G401 (cell line): Measurements from ENCODE around the gene BTBD1. TPM values are rescaled to one million over a fixed set of nuclear protein-coding genes. Genes with fewer than 3 reads are reported as not detected.
"Not testable (repeated sequence)": the region's sequence is repeated elsewhere in the genome, so short reads cannot be mapped to it uniquely, and the experiment has no call there.

Experiments used
- DNase-seq: peaks from one replicate; pipeline ENCODE4 v3.0.0-alpha.2; 2015; ENCODE audit warnings: low spot score
- in situ Hi-C: cut with HindIII; loops from 2 replicates; pipeline ENCODE4 v1.10.0; 2016; ENCODE audit warnings: low sequenced_read_pairs, mixed read lengths
- total RNA-seq: library from RNA; depleted of rRNA; stranded (reverse); fragments of >200 nt; shearing (Covaris generic); gene quantifications from 2 replicates; pipeline ENCODE4 v1.2.3, GENCODE V29; 2014

BTBD1 gene
- total RNA-seq, 1 experiment from 2014 or later: 136 TPM

DNA sequence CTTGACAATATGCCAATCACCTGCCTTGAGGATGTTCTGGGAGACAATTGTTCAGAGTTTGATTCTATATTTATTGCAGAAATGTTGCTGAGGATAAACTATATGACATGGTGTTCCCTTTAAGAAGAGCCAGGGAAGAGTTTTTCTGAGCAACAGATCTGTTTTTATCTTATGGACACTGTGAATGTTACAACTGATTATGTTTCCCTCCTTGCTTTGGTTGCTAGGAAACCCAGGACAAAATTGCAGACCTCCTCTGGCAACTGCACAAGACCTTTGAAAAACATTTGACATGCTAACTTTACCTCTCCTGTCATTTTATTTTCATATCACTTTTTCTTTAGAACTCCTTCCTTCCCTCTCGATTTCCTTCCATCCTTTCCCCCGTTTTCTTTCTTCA, 32.2 kb upstream of the BTBD1 start:
- no peak for DNase-seq
- in situ Hi-C loops: no loop called here

DNA sequence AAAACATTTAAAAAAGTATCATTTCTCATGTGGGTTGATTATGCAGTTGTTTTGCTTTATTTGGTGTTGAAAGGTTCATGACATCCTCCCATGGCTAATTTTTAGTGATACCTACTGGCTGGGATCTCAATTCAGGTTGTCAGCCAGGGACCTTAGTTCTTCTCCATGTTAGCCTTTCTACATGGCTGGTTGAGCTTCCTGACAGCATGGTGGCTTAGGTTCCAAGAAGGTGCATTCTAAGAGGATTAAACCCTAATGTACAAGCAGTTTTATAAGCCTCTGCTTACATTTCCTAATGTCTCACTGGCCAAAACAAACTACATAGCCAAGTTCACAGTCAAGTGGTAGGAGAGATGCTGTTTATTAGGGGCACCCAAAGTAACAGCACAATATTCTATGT, 31.0 kb upstream of the BTBD1 start:
- in situ Hi-C loops: no loop called here

DNA sequence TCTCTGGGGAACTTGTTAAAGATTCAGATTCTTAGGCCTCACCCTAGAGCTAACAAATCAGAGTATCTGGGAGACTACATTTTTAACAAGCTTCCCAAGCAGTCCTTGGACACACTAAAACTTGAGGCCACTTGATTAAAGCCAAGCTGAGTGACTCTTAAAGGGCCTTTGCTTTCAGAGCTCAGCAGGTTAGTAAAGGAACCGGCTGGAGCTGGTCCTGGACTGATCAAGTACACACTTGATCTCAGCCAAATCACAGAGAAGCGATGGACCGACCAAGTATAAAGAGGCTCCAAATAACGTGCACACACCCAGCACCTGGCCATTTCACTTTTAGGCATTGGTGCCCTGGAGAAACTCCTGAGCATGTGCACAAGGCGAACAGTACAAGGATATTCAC, 27.5 kb upstream of the BTBD1 start:
- in situ Hi-C loops: loop anchor here (5.0 kb wide), 1 partner anchor 58 kb away; no protein-coding TSS in a partner anchor

More for the DNA sequence above, 31.0 kb upstream of the BTBD1 start:
- DNase-seq: no peak

DNA sequence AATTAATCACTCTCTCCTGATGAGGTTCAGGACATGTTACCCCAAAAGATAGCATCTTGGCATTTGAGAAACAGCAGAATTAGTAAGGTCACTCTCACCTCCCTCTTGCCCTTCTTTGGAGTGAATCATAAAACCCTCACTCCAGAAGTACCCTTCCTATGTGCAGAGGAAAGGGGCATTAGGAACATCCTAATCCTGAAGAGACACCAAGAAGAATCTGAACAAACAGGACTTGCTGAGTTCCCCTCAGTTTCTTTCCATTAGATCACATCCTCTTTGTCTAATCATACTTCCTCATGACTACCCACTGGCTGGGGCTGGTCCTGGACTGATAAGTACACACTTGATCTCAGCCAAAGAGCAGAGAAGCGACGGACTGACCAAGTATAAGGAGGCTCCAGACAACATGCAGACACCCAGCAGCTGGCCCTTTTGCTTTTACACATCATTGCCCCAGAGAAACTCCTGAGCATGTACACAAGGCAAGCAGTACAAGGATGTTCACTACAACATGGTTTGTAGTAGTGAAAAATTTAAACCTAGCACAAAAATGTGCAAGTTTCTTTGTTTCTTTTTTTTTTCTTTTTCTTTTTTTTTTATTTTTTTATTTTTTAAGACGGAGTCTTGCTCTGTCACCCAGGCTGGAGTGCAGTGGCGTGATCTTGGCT, 25.4 kb upstream of the BTBD1 start:
- in situ Hi-C loops: loop anchor here (5.0 kb wide), 1 partner anchor 60 kb away; no protein-coding TSS in a partner anchor
- DNase-seq: peak; percentile 8

More for the DNA sequence above, 27.5 kb upstream of the BTBD1 start:
- DNase-seq: no peak

DNA sequence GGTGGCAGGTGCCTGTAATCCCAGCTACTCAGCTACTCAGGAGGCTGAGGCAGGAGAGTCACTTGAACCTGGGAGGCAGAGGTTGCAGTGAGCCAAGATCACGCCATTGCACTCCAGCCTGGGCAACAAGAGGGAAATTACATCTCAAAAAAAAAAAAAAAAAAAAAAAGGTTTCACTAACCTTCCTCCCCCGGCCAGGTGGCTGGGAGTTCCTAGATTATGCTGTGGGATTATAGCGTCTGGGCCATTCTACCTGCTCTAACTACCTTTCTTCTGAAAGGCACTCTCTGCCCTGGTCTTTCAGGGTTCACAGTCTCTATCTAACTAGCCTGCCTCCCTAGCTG, 24.9 kb upstream of the BTBD1 start:
- in situ Hi-C loops: loop anchor here (5.0 kb wide), 1 partner anchor 60 kb away; no protein-coding TSS in a partner anchor

DNA sequence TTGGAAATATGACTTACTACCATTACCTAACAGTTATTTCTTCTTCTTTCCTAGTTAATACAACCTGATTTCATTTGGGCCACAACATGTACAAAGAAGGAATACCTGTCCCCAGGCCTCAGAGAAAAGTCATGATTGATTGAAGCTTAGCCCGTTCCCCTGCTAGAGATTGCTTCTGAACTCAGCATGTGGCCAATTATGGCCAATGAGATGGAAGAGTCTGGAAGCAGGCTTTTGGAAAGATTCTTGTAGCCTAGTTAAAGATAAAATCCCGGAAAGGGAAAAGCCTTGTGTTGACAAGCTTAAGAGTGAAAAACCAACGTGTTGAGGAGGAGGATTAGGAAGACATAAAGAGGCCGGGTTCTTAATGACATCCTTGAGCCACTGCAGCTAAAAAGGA, 23.4 kb upstream of the BTBD1 start:
- DNase-seq: no peak
- in situ Hi-C loops: loop anchor here (5.0 kb wide), 1 partner anchor 62 kb away; no protein-coding TSS in a partner anchor

More for the DNA sequence above, 24.9 kb upstream of the BTBD1 start:
- not testable (repeated sequence) for DNase-seq

DNA sequence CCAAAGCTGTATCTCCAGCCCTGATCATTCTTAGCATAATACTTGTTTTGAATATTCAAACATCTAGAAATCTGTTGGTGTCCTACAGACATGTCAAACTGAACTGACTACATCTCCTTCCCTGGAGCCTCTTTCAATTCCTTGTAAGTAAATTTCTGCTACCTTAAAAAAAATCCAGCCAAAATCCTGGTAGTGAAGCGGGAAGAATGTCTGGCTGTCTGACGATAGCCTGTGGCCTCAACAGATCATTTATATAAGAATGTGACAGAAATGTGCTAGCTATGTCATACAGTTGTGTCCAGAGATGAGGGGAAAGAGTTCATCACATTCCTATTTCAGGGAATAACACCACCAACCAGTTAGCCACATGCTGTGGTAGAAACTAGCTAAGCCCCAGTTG, 21.8 kb upstream of the BTBD1 start:
- no peak for DNase-seq
- in situ Hi-C loops: no loop called here

DNA sequence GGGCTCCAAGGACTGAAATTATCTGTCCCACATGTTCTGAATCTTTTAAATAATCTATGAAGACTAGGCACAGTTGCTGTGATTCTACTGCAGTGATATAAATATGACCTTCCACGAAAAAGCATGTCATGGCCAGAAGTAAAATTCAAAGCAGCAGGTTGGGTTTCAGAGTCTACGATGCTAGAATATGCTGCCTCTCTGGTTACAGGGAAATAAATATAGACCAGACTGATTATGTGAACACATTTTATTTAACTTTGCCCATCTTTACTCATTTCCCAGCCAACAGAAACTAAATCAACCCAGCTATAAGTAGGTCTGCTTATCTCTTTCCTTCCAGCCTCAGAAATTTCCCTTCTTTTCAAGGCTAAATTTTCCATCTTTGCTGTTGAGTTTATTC, 20.5 kb upstream of the BTBD1 start:
- DNase-seq: no peak
- in situ Hi-C loops: no loop called here

DNA sequence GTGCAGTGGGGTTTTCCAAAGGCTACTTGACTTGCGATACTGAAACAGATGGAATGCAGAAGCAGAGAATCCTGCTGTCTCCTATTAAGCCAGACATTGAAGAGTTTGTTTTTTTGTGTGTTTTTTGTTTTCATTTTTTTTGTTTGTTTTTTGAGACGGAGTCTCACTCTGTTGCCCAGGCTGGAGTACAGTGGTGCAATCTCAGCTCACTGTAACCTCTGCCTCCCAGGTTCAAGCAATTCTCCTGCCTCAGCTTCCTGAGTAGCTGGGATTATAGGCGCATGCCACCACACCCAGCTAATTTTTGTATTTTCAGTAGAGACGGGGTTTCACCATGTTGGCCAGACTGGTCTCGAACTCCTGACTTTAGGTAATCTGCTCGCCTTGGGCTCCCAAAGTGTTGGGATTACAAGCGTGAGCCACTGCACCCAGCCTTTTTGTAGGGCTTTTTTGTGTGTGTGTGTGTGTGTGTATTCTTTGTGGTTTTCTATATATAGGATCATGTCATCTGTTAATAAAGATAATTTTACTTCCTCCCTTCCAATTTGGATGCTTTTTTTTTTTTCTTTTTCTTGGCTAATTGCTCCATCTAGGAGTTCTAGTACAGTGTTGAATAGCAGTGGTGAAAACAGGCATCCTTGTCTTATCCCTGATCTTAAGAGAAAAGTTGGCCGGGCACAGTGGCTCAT, 19.0 kb upstream of the BTBD1 start:
- not testable (repeated sequence) for DNase-seq

DNA sequence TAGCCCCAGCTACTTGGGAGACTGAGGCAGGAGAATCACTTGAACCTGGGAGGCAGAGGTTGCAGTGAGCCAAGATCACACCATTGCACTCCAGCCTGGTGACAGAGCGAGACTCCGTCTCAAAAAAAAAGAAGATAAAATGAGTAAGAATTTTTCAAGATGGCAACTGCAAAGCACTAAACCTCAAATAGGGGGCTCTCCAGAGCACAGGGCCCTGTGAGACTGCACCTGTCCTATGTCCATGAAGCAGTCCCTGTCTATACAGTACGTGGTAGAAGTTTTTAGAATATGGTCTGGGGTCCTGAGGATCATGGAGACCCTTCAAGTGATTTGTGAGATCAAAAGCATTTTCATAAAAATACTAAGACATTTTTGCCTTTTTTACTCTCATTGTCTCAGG, 18.4 kb upstream of the BTBD1 start:
- DNase-seq, in situ Hi-C loops: not testable (repeated sequence)

More for the DNA sequence above, 19.0 kb upstream of the BTBD1 start:
- in situ Hi-C loops: not testable (repeated sequence)

DNA sequence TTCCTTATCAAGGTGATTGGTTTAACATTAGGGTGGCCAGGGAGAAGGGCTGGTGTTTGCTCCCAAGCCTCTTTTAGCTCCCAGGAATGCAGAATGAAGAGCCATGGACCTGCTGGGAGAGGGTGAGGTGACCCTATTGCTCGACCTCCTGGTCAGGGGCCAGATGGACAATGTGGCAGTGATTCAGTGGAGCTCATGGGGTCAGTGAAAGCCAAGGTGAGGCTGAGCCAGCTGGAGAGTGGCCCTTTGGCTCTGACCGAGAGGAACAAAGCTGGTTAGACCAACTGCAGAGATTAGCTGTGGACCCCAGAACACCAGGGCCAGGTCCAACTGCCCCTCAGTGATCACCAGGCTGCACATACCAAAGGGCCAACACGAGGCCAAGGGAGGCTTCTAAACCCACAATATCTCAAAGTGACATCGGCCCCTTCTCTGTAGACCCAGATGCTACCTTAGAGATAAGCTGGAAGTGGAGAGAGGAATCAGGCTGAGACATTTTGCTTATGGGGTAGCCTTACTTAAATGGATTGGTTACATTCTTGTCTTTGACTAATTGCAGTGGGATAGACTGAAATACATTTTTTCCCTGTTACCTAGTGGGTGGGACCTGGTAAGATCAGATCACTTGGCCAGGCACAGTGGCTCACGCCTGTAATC, 15.8 kb upstream of the BTBD1 start:
- no peak for DNase-seq
- in situ Hi-C loops: no loop called here

DNA sequence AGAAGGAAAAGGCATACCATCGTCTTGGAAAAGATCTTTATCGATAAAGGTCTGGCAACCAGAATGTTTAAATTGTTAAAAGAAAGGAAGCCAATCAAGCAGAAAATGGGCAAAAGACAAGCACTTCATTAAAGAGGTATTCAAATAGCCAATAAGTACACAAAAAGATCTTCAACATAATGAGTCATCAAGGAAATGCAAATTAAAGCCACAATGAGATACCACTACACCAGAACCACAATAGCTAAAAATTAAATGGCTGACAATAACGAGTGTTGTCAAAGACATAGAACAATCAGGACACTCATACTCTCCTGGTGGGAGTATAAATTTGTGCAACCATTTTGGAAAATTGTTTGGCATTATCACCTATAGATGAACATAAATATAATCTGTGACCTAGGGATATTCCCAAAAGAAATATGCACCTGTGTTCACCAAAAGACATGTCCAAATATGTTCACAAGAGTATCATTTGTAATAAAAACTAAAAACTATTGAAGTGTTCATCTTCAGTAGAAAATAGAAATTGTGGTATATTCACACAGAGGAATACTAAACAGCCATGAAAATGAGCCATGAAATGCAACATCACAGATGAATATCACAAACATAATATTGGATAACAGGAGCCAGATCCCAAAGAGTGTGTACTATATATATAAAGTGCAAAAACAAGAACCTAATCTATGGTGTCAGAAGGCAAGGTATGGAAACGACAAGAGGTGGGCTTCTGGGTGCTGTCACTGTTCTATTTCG, 14.4 kb upstream of the BTBD1 start:
- in situ Hi-C loops: no loop called here
- no peak for DNase-seq

DNA sequence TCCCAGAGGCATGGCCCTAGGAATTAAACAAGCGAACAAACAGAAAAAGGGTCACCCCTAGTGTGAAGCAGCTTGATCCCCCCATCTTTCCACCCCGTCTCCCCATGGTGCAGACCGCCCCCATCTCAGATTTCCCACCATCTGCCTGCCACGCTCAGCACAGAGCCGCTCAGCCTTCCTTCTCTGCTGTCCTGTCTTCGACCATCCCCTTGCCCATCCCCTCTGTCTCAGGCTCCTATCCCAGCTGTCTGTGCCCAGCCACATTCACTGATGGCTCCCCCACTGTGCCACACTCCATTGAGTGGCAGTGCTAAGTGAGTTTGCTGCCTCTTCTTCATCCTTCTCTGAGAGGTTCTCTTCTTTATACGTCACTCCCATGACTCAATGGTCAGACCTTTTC, 11.7 kb upstream of the BTBD1 start:
- in situ Hi-C loops: no loop called here
- DNase-seq: no peak

DNA sequence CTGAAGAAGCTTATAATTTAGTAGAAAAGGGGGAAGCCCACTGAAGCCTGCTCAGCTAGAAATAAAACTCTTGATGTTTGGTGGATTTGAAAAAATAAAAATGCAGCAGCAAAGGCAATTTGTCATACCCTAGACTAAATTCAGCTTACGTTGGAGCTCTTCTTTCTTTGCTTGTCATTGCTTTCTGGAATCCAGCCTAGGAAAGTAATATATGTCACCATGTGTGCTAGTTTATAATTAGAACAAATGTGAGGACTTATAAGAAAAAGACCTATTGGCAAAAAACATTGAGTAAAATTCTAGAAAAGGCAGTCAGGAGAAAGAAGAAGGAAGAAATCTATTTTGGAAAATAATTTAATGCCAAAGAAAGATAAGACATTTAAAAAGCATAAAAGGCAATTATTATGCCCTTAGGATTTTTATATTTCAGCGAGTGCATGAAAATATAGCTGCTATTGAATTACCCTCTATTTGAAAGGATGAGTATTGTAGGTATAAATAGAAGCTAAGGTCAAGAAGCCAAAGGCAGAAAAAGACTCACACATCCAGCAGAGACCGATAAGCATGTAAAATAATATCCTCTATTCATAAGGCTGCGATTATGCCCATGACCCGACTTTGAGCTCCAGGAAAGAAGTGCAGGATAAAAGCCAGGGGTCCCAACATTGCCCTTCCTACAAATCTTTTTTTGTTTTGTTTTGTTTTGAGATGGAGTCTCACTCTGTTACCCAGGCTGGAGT, 10.6 kb upstream of the BTBD1 start:
- in situ Hi-C loops: no loop called here
- DNase-seq: no peak

DNA sequence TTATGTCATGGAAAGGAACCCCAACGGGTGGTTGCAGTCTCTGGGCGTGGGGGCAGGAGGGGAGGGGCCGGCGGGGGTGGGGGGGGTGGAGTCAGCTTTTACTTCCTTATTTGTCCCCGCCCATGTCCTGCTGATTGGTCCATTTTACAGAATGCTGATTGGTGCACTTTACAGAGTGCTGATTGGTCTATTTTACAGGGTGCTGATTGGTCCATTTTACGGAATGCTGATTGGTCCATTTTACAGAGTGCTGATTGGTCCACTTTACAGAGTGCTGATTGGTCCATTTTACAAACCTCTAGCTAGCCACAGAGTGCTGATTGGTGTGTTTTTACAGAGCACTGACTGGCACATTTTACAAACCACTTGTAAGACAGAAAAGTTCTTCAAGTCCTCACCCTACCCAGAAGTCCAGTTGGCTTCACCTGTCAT, 2.2 kb upstream of the BTBD1 start:
- DNase-seq, in situ Hi-C loops: not testable (repeated sequence)

DNA sequence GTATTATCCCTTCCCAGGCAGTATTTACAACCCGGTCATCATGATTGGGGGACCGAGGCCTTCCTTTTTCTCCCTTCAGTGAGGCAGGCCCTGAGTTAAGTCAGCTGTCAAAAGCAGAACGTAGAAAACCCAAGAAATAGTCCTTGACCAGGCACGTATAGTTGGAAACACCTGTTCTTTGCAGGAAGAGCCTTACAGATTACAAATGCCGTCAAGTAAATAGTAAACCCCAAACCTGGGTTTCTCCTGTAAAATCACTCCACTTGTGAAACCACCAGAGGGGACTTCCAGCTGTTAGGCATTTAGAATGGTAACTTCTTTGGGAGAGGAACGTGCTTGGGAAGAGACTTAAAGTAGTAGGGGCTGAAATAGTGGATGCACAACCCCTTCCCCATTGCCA, 1.0 kb upstream of the BTBD1 start:
- no peak for DNase-seq
- in situ Hi-C loops: no loop called here

DNA sequence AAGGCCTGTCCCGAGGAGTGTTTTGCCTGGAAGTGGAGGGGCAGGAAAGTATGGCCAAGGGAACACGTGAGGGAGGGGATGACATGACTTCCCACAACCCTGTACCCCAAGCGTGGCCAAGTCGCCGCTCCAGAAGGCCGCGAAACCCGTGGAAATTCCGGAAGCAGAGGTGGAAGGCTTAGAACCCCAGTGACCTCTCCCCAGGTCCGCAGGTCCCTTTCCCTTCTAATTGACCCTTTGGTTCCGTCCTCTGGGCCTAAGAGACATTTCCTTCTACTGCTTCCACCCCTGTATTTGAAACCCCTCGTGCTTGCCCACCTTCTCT, 548 bp upstream of the BTBD1 start:
- in situ Hi-C loops: no loop called here
- no peak for DNase-seq

DNA sequence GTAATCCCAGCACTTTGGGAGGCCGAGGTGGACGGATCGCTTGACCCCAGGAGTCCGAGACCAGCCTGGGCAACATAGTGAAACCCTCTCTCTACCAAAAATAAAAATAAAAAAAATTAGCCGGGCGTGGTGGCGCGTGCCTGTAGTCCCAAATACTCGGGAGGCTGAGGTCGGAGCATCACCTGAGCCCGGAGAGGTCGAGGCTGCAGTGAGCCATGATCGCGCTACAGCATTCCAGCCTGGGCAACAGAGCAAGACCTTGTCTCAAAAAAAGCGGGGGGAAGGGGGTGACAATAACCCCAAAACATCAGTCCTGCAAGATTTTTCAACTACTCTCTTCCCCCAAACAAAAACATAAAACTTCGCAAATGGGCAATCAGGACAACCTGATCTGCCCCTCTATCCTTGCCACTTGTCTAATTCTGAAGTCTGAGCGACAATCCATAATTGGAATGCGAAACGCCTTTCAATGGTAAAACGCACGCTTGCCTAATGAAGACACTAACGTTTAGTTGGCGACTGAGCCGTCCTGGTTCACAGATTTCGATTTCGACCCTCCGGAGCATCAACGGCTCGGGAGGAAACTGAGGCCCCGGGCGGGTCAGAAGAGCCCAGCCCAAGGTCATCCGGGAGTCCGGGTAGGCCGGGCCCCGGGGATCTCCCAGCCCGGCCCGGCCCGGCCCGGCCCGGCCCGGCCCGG, 868 bp downstream of the BTBD1 start:
- in situ Hi-C loops: no loop called here
- peak; percentile 30 for DNase-seq
